Activated CD8-positive, alpha-beta T cell treated with anti-CD3 and anti-CD28 coated beads, Interleukin-2, amount 10 ng/mL, durations not matched to agents 7 days and 5 days (primary cell): ENCODE data around the gene KCNAB2. TPM values are rescaled to one million over a fixed set of nuclear protein-coding genes. Genes with fewer than 3 reads are reported as not detected.
A peak's percentile ranks its signal among the peaks of the same experiment; 100 is the strongest.

Experiments used
- ATAC-seq: fragments of 150-1000 bp; cut with Tn5 transposase; one replicate; pipeline ENCODE4 v1.10.0; 2021; ENCODE audit warnings: moderate library complexity
- CTCF ChIA-PET: fragments of 350-600 bp; sonication (Branson Sonifier 250); formaldehyde crosslinking; loops from one replicate; lab custom pipeline; 2021; ENCODE audit warnings: antibody characterized with exemption; lab: Charles Lee
- POLR2A ChIA-PET: fragments of 350-600 bp; sonication (Branson Sonifier 250); formaldehyde crosslinking; loops from one replicate; lab custom pipeline; 2021; ENCODE audit warnings: antibody characterized with exemption; lab: Charles Lee
- DNase-seq: peaks from one replicate; pipeline ENCODE4 v3.0.0-alpha.2; 2020
- H3K27ac Mint-ChIP-seq: one replicate; pipeline ENCODE4 v1.8.0; 2021; ENCODE audit warnings: mild to moderate bottlenecking, mixed read lengths
- H3K27me3 Mint-ChIP-seq: one replicate; pipeline ENCODE4 v1.8.0; 2021; ENCODE audit warnings: low read depth, mixed read lengths
- H3K36me3 Mint-ChIP-seq: one replicate; pipeline ENCODE4 v1.8.0; 2021; ENCODE audit warnings: low read depth, mixed read lengths
- H3K4me1 Mint-ChIP-seq: one replicate; pipeline ENCODE4 v1.8.0; 2021; ENCODE audit warnings: low read depth, mixed read lengths
- H3K4me3 Mint-ChIP-seq: one replicate; pipeline ENCODE4 v1.8.0; 2021; ENCODE audit warnings: mild to moderate bottlenecking, mixed read lengths
- H3K9me3 Mint-ChIP-seq: one replicate; pipeline ENCODE4 v1.8.0; 2022; ENCODE audit warnings: mixed read lengths; ENCODE audit not compliant: insufficient read depth
- total RNA-seq, 2 experiments: library from RNA; stranded (reverse); gene quantifications; one replicate each; pipeline ENCODE4 v1.2.3, GENCODE V29; 2021

KCNAB2 gene
- total RNA-seq, 2 experiments from 2014 or later, result 343 to 360 TPM

DNA sequence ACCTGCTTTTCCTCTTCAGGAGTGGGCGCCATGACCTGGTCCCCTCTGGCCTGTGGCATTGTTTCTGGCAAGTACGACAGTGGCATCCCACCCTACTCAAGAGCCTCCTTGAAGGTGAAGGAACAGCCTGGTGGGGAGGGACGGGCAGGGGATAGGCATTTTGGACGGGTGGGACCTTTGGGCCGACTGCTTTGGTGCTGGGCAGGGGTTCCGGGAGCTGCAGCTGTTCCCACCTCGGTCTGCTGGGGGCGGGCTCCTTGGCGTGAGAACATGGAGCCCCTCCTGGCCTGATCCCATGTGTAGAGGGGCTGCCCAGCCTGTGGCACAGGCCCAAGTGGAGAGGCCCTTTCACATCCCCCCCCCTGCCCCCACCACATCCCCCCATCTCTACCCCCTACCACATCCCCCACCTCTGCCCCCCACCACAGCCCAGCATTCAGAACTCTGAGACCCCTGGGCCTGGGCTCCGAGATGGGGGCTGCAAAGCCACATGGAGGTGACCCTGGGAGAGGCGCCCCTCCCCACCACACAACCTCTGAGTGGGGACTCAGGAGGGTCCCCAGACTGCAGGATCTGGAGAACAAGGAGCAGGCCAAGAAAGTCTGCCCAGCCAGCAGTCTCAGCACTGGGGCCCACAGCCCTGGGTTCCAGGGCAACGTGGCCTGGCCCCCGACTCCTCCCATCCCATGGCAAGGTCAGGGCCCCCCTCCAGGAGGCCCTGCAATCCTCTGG, 50.0 kb downstream of the KCNAB2 start:
- no peak for DNase-seq
- Mint-ChIP-seq H3K9me3 (no peaks in the 10 kb centered on the region), H3K4me3 (no peak overlapping the region), H3K27ac (no peak overlapping the region), H3K36me3 (peaks cover 41% of the 10 kb centered on the region), H3K4me1 (no peaks in the 10 kb centered on the region), H3K27me3 (no peaks in the 10 kb centered on the region)
- ATAC-seq, result no peak
- CTCF ChIA-PET, result no interaction called here
- POLR2A ChIA-PET, result no interaction called here

- no peak overlapping the region for H3K4me3 Mint-ChIP-seq
- CTCF ChIA-PET, result no interaction called here
Measured at GRCh38 chr1:6096243-6097116, 50.8 kb downstream of the KCNAB2 start.

GRCh38 chr1:6097117-6097595, 51.5 kb downstream of the KCNAB2 start:
- Mint-ChIP-seq H3K4me3 (no peak overlapping the region), H3K27me3 (no peaks in the 10 kb centered on the region), H3K27ac (peak overlapping the region; percentile 23), H3K36me3 (peaks cover 31% of the 10 kb centered on the region), H3K4me1 (no peaks in the 10 kb centered on the region), H3K9me3 (no peaks in the 10 kb centered on the region)
- ChIA-PET CTCF (no interaction called here), POLR2A (no interaction called here)
- ATAC-seq (no peak), DNase-seq (no peak)

More at GRCh38 chr1:6096243-6097116, 50.8 kb downstream of the KCNAB2 start:
- POLR2A ChIA-PET, result no interaction called here
- H3K4me1 Mint-ChIP-seq, result no peaks in the 10 kb centered on the region
- H3K9me3 Mint-ChIP-seq, result no peaks in the 10 kb centered on the region
- H3K27me3 Mint-ChIP-seq, result no peaks in the 10 kb centered on the region
- H3K36me3 Mint-ChIP-seq, result peaks cover 35% of the 10 kb centered on the region
- DNase-seq (no peak), ATAC-seq (no peak)
- H3K27ac Mint-ChIP-seq, result no peak overlapping the region

GRCh38 chr1:6097824-6098223, 52.1 kb downstream of the KCNAB2 start:
- Mint-ChIP-seq H3K27me3 (no peaks in the 10 kb centered on the region), H3K9me3 (no peaks in the 10 kb centered on the region), H3K27ac (no peak overlapping the region), H3K36me3 (peaks cover 31% of the 10 kb centered on the region), H3K4me1 (no peaks in the 10 kb centered on the region), H3K4me3 (no peak overlapping the region)
- POLR2A ChIA-PET, result no interaction called here
- CTCF ChIA-PET, result no interaction called here
- ATAC-seq, result no peak
- no peak for DNase-seq

- ATAC-seq (no peak), DNase-seq (no peak)
- Mint-ChIP-seq H3K4me3 (no peak overlapping the region), H3K27me3 (no peaks in the 10 kb centered on the region), H3K4me1 (no peaks in the 10 kb centered on the region), H3K27ac (no peak overlapping the region), H3K9me3 (no peaks in the 10 kb centered on the region), H3K36me3 (peaks cover 27% of the 10 kb centered on the region)
- CTCF ChIA-PET, result no interaction called here
- POLR2A ChIA-PET, result no interaction called here
Measured at GRCh38 chr1:6098303-6099215, 52.9 kb downstream of the KCNAB2 start.

GRCh38 chr1:6099297-6099696, 53.6 kb downstream of the KCNAB2 start:
- DNase-seq, result no peak
- no peak for ATAC-seq
- Mint-ChIP-seq H3K4me3 (no peak overlapping the region), H3K27ac (no peak overlapping the region), H3K9me3 (no peaks in the 10 kb centered on the region), H3K36me3 (peaks cover 24% of the 10 kb centered on the region), H3K27me3 (no peaks in the 10 kb centered on the region), H3K4me1 (no peaks in the 10 kb centered on the region)
- ChIA-PET CTCF (no interaction called here), POLR2A (no interaction called here)

DNA sequence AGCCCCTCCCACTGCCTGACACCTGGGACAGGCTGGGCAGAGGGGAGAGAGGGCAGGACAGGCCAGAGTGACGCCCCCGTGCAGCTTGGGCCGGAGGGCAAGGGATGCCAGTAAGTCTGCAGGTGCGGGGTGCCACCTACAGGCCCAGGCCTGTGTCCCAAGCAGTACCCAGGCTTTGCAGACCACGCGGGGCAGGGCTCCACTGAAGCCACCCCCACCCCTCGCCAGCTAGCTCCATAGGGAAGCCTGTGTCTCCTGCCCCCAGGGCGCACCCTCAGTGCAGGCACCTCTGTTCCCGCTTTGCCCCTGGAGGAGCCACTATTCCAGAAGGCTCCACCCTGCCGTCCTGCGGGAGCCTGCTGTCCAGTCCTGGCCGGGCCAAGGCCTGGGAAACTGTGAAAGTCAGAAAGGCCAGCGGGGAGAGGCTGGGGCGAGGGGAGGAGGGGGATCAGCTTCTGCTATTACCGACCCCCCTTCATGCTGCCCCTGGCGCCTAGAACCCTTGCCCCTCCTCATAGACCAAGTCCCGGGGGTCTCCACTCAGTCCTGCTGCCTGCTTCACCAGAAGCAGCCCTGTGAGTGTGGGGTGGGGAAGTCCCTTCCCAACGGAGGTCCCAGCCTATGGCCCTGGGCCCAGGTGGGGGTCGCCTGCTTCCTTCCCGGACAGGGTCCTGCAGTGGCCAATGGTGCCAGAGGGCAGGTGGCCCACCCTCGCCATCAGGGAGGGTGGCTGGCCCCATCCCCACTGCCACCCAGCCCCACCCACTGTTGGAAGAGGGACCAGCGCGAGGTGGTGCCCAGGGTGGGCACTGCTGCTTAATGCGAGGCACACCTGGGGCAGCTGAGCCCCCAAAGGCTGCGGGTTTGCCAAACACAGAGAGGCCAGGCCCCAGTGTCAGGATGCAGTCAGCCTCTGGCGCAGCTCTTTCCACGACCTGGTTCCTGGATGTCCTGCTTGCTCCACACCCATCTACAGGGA, 54.4 kb downstream of the KCNAB2 start:
- DNase-seq (peak; percentile 30), ATAC-seq (no peak)
- Mint-ChIP-seq H3K4me1 (no peaks in the 10 kb centered on the region), H3K36me3 (peaks cover 19% of the 10 kb centered on the region), H3K9me3 (no peaks in the 10 kb centered on the region), H3K4me3 (no peak overlapping the region), H3K27me3 (no peaks in the 10 kb centered on the region), H3K27ac (no peak overlapping the region)
- ChIA-PET CTCF (no interaction called here), POLR2A (interaction anchor here (1.1 to 1.5 kb wide), 2 partner anchors 14 to 33 kb away, joined by 3 read pairs; no protein-coding TSS in a partner anchor)

- POLR2A ChIA-PET, result interaction anchor here (1.1 to 1.5 kb wide), 2 partner anchors 15 to 34 kb away, joined by 3 read pairs; no protein-coding TSS in a partner anchor
- DNase-seq (no peak), ATAC-seq (no peak)
- Mint-ChIP-seq H3K9me3 (no peaks in the 10 kb centered on the region), H3K4me1 (no peaks in the 10 kb centered on the region), H3K4me3 (no peak overlapping the region), H3K36me3 (peaks cover 19% of the 10 kb centered on the region), H3K27me3 (no peaks in the 10 kb centered on the region), H3K27ac (no peak overlapping the region)
- CTCF ChIA-PET, result no interaction called here
Measured at GRCh38 chr1:6100861-6101783, 55.4 kb downstream of the KCNAB2 start.

DNA sequence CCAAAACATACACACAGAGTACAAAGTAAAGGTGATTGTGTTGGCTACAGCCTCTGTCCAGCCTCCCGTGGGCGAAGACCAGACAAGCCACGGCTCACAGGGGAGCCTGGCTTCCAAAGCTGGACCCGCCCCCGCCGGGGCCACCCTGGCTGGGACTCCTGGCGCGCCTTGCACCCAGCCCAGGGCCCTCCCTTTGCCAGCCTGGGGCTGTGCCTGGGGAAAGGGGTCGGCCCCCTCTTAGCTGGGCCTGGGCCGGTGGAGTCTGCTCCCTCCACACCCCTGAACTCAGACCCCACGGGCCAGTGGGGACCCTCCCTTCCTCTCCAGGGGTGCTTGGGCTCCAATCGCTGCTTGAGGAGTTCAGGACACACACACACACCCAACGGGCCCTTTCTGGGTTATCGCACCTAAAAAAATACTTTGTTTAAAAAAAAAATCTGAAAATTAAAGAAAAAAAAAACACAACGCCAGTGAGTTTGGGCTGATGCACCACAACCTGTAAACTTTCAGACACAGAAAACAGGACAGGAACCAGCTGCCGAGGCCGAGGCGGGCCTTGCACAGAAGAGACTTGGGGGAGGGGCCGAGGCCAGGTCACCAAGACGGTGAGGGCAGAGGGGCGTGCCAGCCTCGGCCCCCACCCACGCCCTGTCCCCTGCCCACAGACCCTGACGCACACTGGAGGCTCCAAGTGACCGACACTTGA, 56.3 kb downstream of the KCNAB2 start:
- peak; percentile 16 for ATAC-seq
- no peak overlapping the region for H3K27ac Mint-ChIP-seq
- POLR2A ChIA-PET, result interaction anchor here (1.5 kb wide), 1 partner anchor 16 kb away, joined by 3 read pairs; no protein-coding TSS in a partner anchor
- H3K27me3 Mint-ChIP-seq, result no peaks in the 10 kb centered on the region
- H3K4me3 Mint-ChIP-seq, result no peak overlapping the region
- no peaks in the 10 kb centered on the region for H3K9me3 Mint-ChIP-seq
- CTCF ChIA-PET, result no interaction called here
- H3K4me1 Mint-ChIP-seq, result no peaks in the 10 kb centered on the region
- no peak for DNase-seq
- H3K36me3 Mint-ChIP-seq, result peaks cover 19% of the 10 kb centered on the region
